Tibial artery (tissue), 4 donors: ENCODE data around the gene RAB44.
A peak's percentile ranks its signal among the peaks of the same experiment; 100 is the strongest.

Experiments
- DNase-seq, 2 donors: peaks; one replicate each; pipeline ENCODE4 v3.0.0-alpha.2; 2019
- H3K27ac ChIP-seq, 2 donors: fragments of 200-600 bp; sonication (generic) in 1 of 2; 1 replicate in 1 of 2; 2 replicates in 1 of 2; pipeline ENCODE4 v1.5.1; 2018 to 2019; ENCODE audit warnings: mild to moderate bottlenecking in 1 of 2
- H3K27me3 ChIP-seq, 2 donors: fragments of 200-600 bp; sonication (generic) in 1 of 2; one replicate each; pipeline versions ENCODE4 v1.5.1 to v1.6.0; 2016 to 2019
- H3K36me3 ChIP-seq, 3 donors: fragments of 200-600 bp; sonication (generic) in 2 of 3; one replicate each; pipeline ENCODE4 v1.5.1; 2016 to 2019; ENCODE audit warnings: mild to moderate bottlenecking in 2 of 3
- H3K4me1 ChIP-seq, 4 donors: fragments of 200-600 bp; sonication (generic) in 2 of 4; 1 replicate in 3 of 4; 2 replicates in 1 of 4; pipeline ENCODE4 v1.5.1; 2016 to 2019
- H3K4me3 ChIP-seq, 2 donors: fragments of 200-600 bp; sonication (generic) in 1 of 2; 1 replicate in 1 of 2; 2 replicates in 1 of 2; pipeline ENCODE4 v1.5.1; 2018 to 2019; ENCODE audit warnings: mild to moderate bottlenecking in 2 of 2
- H3K9me3 ChIP-seq, 3 donors: fragments of 200-600 bp; sonication (generic) in 1 of 3; one replicate each; pipeline ENCODE4 v1.5.1; 2016 to 2019
- CTCF ChIP-seq, 2 experiments: fragments of 200-600 bp in 1 of 2; fragments of 450-650 bp in 1 of 2; IDR thresholded peaks; one replicate each; pipeline ENCODE4 v1.5.1; 2017 to 2019; ENCODE audit warnings: antibody characterized with exemption in 2 of 2, mild to moderate bottlenecking in 1 of 2, moderate library complexity in 1 of 2
- intact Hi-C: fragments of 100-400 bp; cut with DNase I; formaldehyde crosslinking; loops from one replicate; pipeline ENCODE4 v1.15.0; 2023; ENCODE audit warnings: low total_unique reads

Gene RAB44

GRCh38 chr6:36685166-36685924 lies 12.3 kb upstream of the RAB44 start:
- intact Hi-C loops, result loop anchor here (10.0 kb wide), 1 partner anchor 169 kb away; no protein-coding TSS in a partner anchor
- no peak for DNase-seq
- no peak for TF ChIP-seq CTCF (IDR thresholded peaks at IDR 0.05)

GRCh38 chr6:36685926-36686667 lies 11.5 kb upstream of the RAB44 start:
- Histone ChIP-seq H3K36me3 (peaks cover 48 to 62% (median 61%) of the 10 kb centered on the region in 3 donors), H3K27ac (no peak overlapping the region)
- intact Hi-C loops, result loop anchor here (10.0 kb wide), 1 partner anchor 169 kb away; no protein-coding TSS in a partner anchor

More at GRCh38 chr6:36685166-36685924, 12.3 kb upstream of the RAB44 start:
- no peaks in the 10 kb centered on the region for H3K9me3 ChIP-seq
- H3K27ac ChIP-seq, result no peak overlapping the region
- H3K4me1 ChIP-seq, result peaks cover 0 to 42% (median 27%) of the 10 kb centered on the region in 4 donors
- no peak overlapping the region for H3K4me3 ChIP-seq
- peaks cover 48 to 67% (median 62%) of the 10 kb centered on the region in 3 donors for H3K36me3 ChIP-seq
- H3K27me3 ChIP-seq, result no peaks in the 10 kb centered on the region

DNA sequence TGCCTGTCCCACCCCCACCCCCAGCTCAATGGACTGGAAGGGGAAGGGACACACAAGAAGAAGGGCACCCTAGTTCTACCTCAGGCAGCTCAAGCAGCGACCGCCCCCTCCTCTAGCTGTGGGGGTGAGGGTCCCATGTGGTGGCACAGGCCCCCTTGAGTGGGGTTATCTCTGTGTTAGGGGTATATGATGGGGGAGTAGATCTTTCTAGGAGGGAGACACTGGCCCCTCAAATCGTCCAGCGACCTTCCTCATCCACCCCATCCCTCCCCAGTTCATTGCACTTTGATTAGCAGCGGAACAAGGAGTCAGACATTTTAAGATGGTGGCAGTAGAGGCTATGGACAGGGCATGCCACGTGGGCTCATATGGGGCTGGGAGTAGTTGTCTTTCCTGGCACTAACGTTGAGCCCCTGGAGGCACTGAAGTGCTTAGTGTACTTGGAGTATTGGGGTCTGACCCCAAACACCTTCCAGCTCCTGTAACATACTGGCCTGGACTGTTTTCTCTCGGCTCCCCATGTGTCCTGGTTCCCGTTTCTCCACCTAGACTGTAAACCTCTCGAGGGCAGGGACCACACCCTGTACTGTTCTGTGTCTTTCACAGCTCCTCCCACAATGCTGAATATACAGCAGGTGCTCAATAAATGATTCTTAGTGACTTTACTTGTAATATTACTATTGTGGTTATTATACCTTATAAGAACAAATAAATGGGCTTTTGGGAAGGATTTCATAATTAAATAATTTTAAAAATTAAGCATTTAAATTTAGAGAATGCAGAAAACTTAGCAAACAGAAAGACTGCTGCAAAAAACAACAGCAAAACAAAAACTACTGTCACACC lies 10.7 kb upstream of the RAB44 start:
- no peaks in the 10 kb centered on the region for H3K9me3 ChIP-seq
- no peak overlapping the region for H3K4me3 ChIP-seq
- no peak for TF ChIP-seq CTCF (IDR thresholded peaks at IDR 0.05)
- peaks cover 48 to 61% (median 59%) of the 10 kb centered on the region in 3 donors for H3K36me3 ChIP-seq
- intact Hi-C loops, result loop anchor here (10.0 kb wide), 1 partner anchor 168 kb away; no protein-coding TSS in a partner anchor
- no peak overlapping the region for H3K27ac ChIP-seq
- peaks cover 0 to 32% (median 17%) of the 10 kb centered on the region in 4 donors for H3K4me1 ChIP-seq
- DNase-seq, result no peak
- H3K27me3 ChIP-seq, result no peaks in the 10 kb centered on the region

More at GRCh38 chr6:36685926-36686667, 11.5 kb upstream of the RAB44 start:
- Histone ChIP-seq H3K4me1 (peaks cover 0 to 37% (median 24%) of the 10 kb centered on the region in 4 donors), H3K4me3 (no peak overlapping the region), H3K9me3 (no peaks in the 10 kb centered on the region), H3K27me3 (no peaks in the 10 kb centered on the region)
- TF ChIP-seq CTCF (IDR thresholded peaks at IDR 0.05), result no peak
- DNase-seq, result peak; percentile 68 to 76

GRCh38 chr6:36688063-36688738 lies 9.4 kb upstream of the RAB44 start:
- no peak for TF ChIP-seq CTCF (IDR thresholded peaks at IDR 0.05)
- DNase-seq, result no peak
- intact Hi-C loops, result loop anchor here (10.0 kb wide), 1 partner anchor 167 kb away; no protein-coding TSS in a partner anchor
- peaks cover 0 to 32% (median 14%) of the 10 kb centered on the region in 4 donors for H3K4me1 ChIP-seq
- no peaks in the 10 kb centered on the region for H3K9me3 ChIP-seq
- peaks cover 44 to 52% (median 48%) of the 10 kb centered on the region in 3 donors for H3K36me3 ChIP-seq
- no peak overlapping the region for H3K4me3 ChIP-seq
- no peaks in the 10 kb centered on the region for H3K27me3 ChIP-seq
- H3K27ac ChIP-seq, result no peak overlapping the region
